Liver (tissue), 9 donors: ENCODE measurements around the gene EML5. TPM values are rescaled to one million over a fixed set of nuclear protein-coding genes. Genes with fewer than 3 reads are reported as not detected.

Experiments
- DNase-seq: peaks from one replicate; pipeline ENCODE4 v3.0.0-alpha.2; 2017; ENCODE audit warnings: low spot score
- H3K27ac ChIP-seq, 2 donors: one replicate each; pipeline ENCODE4 v1.7.0; 2013; ENCODE audit warnings: inconsistent platforms in 2 of 2, low read length in 2 of 2, control low read depth in 1 of 2, low read depth in 1 of 2, mild to moderate bottlenecking in 1 of 2
- H3K27me3 ChIP-seq, 4 donors: one replicate each; pipeline versions ENCODE4 v1.6.1 to v1.7.0; 2013; ENCODE audit warnings: low read length in 3 of 4, inconsistent platforms in 1 of 4, mild to moderate bottlenecking in 1 of 4, moderate library complexity in 1 of 4; ENCODE audit not compliant: control insufficient read depth in 4 of 4, insufficient read depth in 4 of 4
- H3K36me3 ChIP-seq, 4 donors: one replicate each; pipeline versions ENCODE4 v1.6.1 to v1.7.0; 2013; ENCODE audit warnings: low read length in 3 of 4, mild to moderate bottlenecking in 3 of 4, low read depth in 1 of 4, moderate library complexity in 1 of 4; ENCODE audit not compliant: control insufficient read depth in 4 of 4, insufficient read depth in 3 of 4
- H3K4me1 ChIP-seq, 4 donors: one replicate each; pipeline versions ENCODE4 v1.6.1 to v1.7.0; 2013; ENCODE audit warnings: low read length in 3 of 4, mild to moderate bottlenecking in 3 of 4, moderate library complexity in 1 of 4; ENCODE audit not compliant: control insufficient read depth in 4 of 4, insufficient read depth in 4 of 4
- H3K4me3 ChIP-seq, 3 donors: one replicate each; pipeline versions ENCODE4 v1.6.1 to v1.7.0; 2013; ENCODE audit warnings: low read length in 3 of 3, control low read depth in 1 of 3, low read depth in 1 of 3, mild to moderate bottlenecking in 1 of 3
- H3K9ac ChIP-seq, 2 donors: one replicate each; pipeline ENCODE4 v1.7.0; 2013; ENCODE audit warnings: low read length in 2 of 2, mild to moderate bottlenecking in 2 of 2, moderate library complexity in 2 of 2, control low read depth in 1 of 2, low read depth in 1 of 2
- H3K9me3 ChIP-seq, 4 donors: one replicate each; pipeline versions ENCODE4 v1.6.1 to v1.7.0; 2013; ENCODE audit warnings: low read length in 3 of 4; ENCODE audit not compliant: control insufficient read depth in 4 of 4
- EGR1 ChIP-seq, 2 donors: IDR thresholded peaks; 2 replicates each; pipeline ENCODE4 v1.6.1; 2016 to 2018; ENCODE audit warnings: antibody characterized with exemption in 2 of 2, low read depth in 2 of 2
- FOXA1 ChIP-seq: IDR thresholded peaks from 2 replicates; pipeline ENCODE4 v1.6.1; 2016; ENCODE audit warnings: antibody characterized with exemption
- GABPA ChIP-seq, 2 donors: IDR thresholded peaks in 1 of 2; conservative IDR thresholded peaks in 1 of 2; 2 replicates each; pipeline ENCODE4 v1.6.1; 2016; ENCODE audit warnings: antibody characterized with exemption in 2 of 2, mild to moderate bottlenecking in 1 of 2, moderate library complexity in 1 of 2
- RAD21 ChIP-seq, 2 donors: IDR thresholded peaks; 2 replicates each; pipeline ENCODE4 v1.6.1; 2016; ENCODE audit warnings: antibody characterized with exemption in 2 of 2, mild to moderate bottlenecking in 2 of 2
- REST ChIP-seq: IDR thresholded peaks from 2 replicates; pipeline ENCODE4 v1.6.1; 2016; ENCODE audit warnings: antibody characterized with exemption, mild to moderate bottlenecking
- SP1 ChIP-seq: IDR thresholded peaks from 2 replicates; pipeline ENCODE4 v1.6.1; 2018; ENCODE audit warnings: antibody characterized with exemption, mild to moderate bottlenecking
- TAF1 ChIP-seq: conservative IDR thresholded peaks from 2 replicates; pipeline ENCODE4 v1.6.1; 2016; ENCODE audit warnings: antibody characterized with exemption, mild to moderate bottlenecking
- YY1 ChIP-seq: IDR thresholded peaks from 2 replicates; pipeline ENCODE4 v1.6.1; 2016; ENCODE audit warnings: antibody characterized with exemption, mild to moderate bottlenecking
- WGBS: extraction: QIAGEN DNeasy Blood & Tissue Kit; methylation state at CpG from one replicate; pipeline ENCODE4 v1.1.7; 2013; 5-methylcytosine and 5-hydroxymethylcytosine counted together
- polyA plus RNA-seq, 2 donors: library from polyadenylated mRNA; stranded (reverse) in 1 of 2; unstranded in 1 of 2; fragments of 200-250 nt in 1 of 2; fragments of >200 nt in 1 of 2; fragmentation: Nextera tagmentation in 1 of 2; extraction: Ambion mirVana in 1 of 2; gene quantifications; one replicate each; pipeline versions ENCODE4 v1.2.1 to v1.2.3, GENCODE V29; 2013 to 2015
- total RNA-seq, 2 donors: library from RNA; depleted of rRNA; stranded (reverse); fragments of >200 nt; gene quantifications; one replicate each; pipeline ENCODE4 v1.2.3, GENCODE V29; 2014
- TF ChIP-seq, protein P1 (sequence below): IDR thresholded peaks from 2 replicates; pipeline ENCODE4 v1.6.1; 2016; ENCODE audit warnings: antibody characterized with exemption
- TF ChIP-seq, protein P2 (sequence below): IDR thresholded peaks from 2 replicates; pipeline ENCODE4 v1.6.1; 2016; ENCODE audit warnings: antibody characterized with exemption
- TF ChIP-seq, protein P3 (sequence below): fragments of 150-350 bp; IDR thresholded peaks from 2 replicates; pipeline ENCODE4 v1.5.1; 2017; ENCODE audit warnings: improper control_type of control experiment, low read depth, low read length; ENCODE audit not compliant: missing input control
- donor health status: healthy.
- donor health status: healthy.
- donor health status: healthy.
- donor health status: healthy.
- donor health status: healthy.

EML5 gene
- total and polyA plus RNA-seq, 4 donors = 0.09 to 3.8 (median 0.55) TPM

DNA sequence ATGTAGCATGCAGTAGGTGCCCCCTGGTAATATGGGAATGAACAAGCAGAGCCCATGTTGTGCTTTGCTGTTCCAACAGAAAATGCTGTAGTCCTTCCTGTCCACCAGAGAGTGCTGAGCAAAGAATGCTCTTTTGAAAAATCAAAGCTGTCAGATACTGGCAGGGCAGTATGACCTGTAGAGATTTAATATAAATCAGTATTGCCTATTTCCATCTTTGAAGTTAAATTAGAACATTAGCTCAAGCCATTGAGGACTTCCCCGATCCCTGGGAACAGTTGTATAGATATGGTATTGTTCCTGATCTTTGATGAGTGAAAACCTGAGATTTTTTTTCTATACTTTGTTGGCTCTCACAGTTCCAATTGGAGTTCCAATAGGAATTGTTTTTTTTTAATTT, 44.7 kb upstream of the EML5 start:
- Histone ChIP-seq H3K9ac (no peak overlapping the region), H3K4me3 (no peak overlapping the region), H3K9me3 (no peaks in the 10 kb centered on the region), H3K36me3 (peaks cover 0 to 7% (median 3%) of the 10 kb centered on the region in 4 donors), H3K4me1 (peaks cover 2 to 16% (median 13%) of the 10 kb centered on the region in 4 donors), H3K27ac (no peak overlapping the region), H3K27me3 (no peaks in the 10 kb centered on the region)
- TF ChIP-seq REST = no peak
- no peak for DNase-seq
- 96% methylated on average over 1 of the region's 1 CpG for WGBS

DNA sequence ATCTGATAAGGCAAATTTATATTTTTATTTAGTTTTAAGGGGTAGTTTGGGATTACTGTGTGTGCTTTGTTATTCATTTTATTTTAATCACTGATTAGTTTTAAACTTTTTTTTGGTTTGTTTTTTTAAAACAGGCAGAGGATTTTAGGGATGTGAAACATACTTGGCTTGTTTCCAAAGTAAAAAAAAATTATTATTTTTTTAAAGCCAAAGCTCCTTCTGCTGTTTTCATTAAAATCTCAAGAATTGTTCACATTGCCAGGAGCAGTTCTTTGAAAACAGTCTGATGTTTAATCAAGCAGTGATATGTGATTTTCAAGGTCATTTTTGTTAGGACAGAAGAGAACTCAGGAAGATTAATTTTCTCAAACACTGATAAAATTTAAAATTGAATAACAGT, 42.9 kb upstream of the EML5 start:
- Histone ChIP-seq H3K9ac (no peak overlapping the region), H3K27ac (no peak overlapping the region), H3K36me3 (peaks cover 0 to under 1% (median 0%) of the 10 kb centered on the region in 4 donors), H3K4me1 (peaks cover 2 to 16% (median 13%) of the 10 kb centered on the region in 4 donors), H3K4me3 (no peak overlapping the region), H3K9me3 (no peaks in the 10 kb centered on the region), H3K27me3 (no peaks in the 10 kb centered on the region)
- no peak for DNase-seq
- no peak for TF ChIP-seq TAF1
- no peak for TF ChIP-seq EGR1 (IDR thresholded peaks at IDR 0.05; ENCODE audit: low read depth in 2 of 2)
- no peak for TF ChIP-seq YY1
- TF ChIP-seq REST = no peak
- TF ChIP-seq, protein P1, sequence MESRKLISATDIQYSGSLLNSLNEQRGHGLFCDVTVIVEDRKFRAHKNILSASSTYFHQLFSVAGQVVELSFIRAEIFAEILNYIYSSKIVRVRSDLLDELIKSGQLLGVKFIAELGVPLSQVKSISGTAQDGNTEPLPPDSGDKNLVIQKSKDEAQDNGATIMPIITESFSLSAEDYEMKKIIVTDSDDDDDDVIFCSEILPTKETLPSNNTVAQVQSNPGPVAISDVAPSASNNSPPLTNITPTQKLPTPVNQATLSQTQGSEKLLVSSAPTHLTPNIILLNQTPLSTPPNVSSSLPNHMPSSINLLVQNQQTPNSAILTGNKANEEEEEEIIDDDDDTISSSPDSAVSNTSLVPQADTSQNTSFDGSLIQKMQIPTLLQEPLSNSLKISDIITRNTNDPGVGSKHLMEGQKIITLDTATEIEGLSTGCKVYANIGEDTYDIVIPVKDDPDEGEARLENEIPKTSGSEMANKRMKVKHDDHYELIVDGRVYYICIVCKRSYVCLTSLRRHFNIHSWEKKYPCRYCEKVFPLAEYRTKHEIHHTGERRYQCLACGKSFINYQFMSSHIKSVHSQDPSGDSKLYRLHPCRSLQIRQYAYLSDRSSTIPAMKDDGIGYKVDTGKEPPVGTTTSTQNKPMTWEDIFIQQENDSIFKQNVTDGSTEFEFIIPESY = no peak
- no peak for TF ChIP-seq SP1
- TF ChIP-seq GABPA (IDR thresholded peaks at IDR 0.05 in 1 of 2, conservative IDR thresholded peaks at IDR 0.05 in 1 of 2) = no peak
- no peak for TF ChIP-seq FOXA1
- TF ChIP-seq RAD21 (IDR thresholded peaks at IDR 0.05) = no peak
- TF ChIP-seq, protein P2, sequence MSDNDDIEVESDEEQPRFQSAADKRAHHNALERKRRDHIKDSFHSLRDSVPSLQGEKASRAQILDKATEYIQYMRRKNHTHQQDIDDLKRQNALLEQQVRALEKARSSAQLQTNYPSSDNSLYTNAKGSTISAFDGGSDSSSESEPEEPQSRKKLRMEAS = no peak
- TF ChIP-seq, protein P3, sequence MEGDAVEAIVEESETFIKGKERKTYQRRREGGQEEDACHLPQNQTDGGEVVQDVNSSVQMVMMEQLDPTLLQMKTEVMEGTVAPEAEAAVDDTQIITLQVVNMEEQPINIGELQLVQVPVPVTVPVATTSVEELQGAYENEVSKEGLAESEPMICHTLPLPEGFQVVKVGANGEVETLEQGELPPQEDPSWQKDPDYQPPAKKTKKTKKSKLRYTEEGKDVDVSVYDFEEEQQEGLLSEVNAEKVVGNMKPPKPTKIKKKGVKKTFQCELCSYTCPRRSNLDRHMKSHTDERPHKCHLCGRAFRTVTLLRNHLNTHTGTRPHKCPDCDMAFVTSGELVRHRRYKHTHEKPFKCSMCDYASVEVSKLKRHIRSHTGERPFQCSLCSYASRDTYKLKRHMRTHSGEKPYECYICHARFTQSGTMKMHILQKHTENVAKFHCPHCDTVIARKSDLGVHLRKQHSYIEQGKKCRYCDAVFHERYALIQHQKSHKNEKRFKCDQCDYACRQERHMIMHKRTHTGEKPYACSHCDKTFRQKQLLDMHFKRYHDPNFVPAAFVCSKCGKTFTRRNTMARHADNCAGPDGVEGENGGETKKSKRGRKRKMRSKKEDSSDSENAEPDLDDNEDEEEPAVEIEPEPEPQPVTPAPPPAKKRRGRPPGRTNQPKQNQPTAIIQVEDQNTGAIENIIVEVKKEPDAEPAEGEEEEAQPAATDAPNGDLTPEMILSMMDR = no peak
